GM19239 (cell line): ENCODE measurements around the gene LRCH3.

Experiments
- DNase-seq: peaks from one replicate; pipeline ENCODE4 v3.0.0; 2011; ENCODE audit warnings: low spot score; ENCODE audit not compliant: insufficient read length
- FAIRE-seq: peaks from 2 replicates; lab custom pipeline; 2011; peaks lifted over from hg19 to GRCh38; lab: Jason Lieb, UNC

The LRCH3 gene

DNA sequence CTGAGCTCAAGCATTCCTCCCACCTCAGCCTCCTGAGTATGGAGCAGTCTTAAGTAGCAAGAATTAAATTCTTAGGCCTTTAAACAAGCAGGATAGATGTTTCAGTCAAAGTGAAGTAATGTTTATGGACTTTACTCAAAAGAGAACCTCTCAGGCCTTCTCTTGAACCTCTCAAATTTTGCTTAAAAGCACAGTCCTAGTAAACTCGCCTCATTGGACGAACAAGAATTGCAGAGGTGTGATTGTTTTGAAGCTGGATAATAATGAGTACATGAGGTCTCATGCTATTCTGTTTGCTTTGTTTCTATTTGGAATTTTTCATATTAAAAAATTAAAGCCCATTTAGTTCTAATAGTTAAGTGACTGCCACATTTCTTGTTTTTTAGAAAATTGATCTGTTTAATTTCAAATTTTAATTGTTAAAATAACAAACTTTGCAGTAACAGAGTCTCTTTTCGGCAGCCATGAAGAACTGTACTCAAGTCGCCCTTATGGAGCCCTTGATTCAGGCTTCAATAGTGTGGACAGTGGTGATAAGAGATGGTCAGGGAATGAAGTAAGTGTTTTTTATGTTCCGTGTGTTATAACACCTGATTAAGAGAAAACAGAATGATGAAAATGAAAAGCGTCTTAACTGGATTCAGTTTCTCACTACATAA, 39.4 kb downstream of the LRCH3 start:
- FAIRE-seq (no peak), DNase-seq (no peak)

- peak; percentile 14 for FAIRE-seq
Observed at GRCh38 chr3:197830967-197831313, 39.9 kb downstream of the LRCH3 start.

DNA sequence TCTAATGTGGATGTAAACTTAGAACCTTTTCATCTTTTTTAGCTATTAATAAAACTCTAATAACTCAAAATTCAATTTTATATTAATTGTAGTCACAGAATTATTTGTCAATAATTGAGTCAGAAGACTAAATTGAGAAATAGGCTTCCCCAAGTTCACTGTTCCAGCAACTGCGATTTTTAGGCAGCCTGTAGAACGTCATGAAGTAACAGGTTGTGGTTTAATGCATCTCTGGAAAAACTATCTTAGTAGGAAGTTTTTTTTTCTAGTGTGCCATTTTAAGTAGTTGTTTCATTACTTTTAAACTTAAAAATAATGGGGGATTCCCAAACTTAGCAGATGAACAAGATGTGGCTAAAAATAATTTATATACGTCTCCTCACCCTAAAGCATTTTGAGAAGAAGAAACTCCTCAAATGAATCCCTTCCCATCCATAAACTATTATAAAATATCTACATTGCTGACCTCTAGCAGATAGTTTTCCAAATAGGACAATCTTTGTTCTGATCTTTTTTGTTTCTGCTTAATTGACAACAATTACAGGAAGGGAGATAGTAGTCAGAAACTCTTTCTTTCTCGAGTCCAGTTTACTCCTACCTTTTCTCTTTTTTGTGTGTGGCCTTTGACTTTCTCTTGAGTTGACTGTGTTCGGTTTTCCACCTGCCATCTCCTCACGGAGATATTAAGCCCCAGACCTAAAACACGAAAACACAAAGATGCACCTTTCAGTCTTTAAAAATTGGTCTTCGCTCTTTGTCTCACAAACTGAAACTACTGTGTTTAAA, 43.1 kb downstream of the LRCH3 start:
- peak; percentile 86 for FAIRE-seq
- no peak for DNase-seq

More at GRCh38 chr3:197830967-197831313, 39.9 kb downstream of the LRCH3 start:
- no peak for DNase-seq

GRCh38 chr3:197835509-197835908, 44.5 kb downstream of the LRCH3 start:
- no peak for DNase-seq

DNA sequence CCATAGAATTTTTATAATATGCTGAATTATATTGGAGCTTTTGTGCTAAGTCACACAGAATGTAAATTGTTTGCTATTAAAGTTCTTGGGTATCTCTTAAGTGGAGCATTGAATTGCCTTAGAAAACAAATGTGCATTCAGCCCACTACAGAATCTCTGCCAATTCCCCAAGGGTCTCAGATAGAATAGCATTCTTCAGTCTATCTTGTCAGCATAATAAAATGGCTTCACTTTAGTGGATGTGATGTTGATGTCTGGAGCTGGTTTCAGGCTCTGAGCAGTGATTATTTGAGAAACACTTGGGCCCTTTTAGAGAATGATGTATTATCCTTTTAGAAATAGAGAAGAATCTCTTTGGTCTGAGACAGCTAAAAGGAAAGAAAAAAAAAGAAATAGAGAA, 45.2 kb downstream of the LRCH3 start:
- DNase-seq (no peak), FAIRE-seq (peak; percentile 31)

More at GRCh38 chr3:197835509-197835908, 44.5 kb downstream of the LRCH3 start:
- FAIRE-seq: peak; percentile 51

DNA sequence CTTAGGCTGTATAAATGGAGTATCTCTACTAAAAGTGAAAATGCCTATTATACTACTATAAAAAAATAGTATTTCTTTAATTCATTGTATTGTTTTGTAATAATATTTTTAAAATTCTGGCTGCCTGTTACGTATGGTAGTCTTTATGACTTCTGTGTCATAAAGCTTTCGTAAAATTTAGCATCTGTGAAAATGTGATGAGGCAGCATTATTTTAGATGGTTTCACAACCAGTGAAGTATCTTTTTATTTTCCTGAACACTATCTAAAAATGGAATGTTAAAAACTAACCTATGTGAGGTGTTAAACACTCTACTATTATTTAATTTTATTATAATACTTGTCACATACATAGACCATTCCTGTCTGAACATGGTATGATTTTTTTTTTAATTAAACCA, 46.2 kb downstream of the LRCH3 start:
- no peak for FAIRE-seq
- no peak for DNase-seq

DNA sequence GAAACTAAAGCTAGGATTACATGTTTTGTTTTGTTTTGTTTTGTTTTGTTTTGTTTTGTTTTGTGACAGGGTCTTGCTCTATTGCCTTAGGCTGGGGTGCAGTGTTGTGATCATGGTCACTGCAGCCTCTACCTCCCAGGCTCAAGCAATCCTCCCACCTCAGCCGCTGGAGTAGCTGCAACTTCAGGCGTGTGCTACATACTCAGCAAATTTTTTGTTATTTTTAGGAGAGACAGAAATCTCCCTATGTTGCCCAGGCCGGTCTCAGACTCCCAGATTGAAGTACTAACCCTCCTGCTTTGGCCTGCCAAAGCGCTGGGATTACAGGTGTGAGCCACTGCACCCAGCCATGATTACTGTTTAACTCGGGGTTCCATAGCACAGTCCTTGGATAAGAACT, 50.7 kb downstream of the LRCH3 start:
- FAIRE-seq (no peak), DNase-seq (no peak)

GRCh38 chr3:197846491-197846890, 55.4 kb downstream of the LRCH3 start:
- no peak for DNase-seq
- FAIRE-seq: no peak

DNA sequence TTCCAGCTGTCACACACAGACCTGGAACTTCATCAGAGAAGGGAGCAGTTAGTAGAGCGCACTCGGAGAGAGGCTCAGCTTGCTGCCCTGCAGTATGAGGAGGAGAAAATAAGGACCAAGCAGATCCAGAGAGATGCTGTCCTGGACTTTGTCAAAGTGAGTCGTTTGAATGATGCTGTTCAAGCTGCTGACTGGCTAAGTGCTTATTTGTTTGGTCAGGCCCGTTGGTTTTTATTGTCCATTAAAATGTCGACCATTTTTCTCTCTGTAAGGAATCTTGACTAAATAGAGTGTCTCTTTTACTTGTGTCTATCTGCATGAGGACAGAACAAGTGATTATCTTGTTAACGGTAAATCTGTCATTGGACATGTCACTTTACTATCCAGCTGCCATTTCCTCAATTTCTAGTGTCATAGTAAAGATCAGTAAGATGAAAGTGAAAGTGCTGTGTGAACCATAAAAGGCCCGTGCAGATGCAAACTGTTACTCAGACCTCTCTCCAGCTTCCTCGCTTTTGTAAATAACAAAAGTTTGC, 56.9 kb downstream of the LRCH3 start:
- peak; percentile 91 for FAIRE-seq

DNA sequence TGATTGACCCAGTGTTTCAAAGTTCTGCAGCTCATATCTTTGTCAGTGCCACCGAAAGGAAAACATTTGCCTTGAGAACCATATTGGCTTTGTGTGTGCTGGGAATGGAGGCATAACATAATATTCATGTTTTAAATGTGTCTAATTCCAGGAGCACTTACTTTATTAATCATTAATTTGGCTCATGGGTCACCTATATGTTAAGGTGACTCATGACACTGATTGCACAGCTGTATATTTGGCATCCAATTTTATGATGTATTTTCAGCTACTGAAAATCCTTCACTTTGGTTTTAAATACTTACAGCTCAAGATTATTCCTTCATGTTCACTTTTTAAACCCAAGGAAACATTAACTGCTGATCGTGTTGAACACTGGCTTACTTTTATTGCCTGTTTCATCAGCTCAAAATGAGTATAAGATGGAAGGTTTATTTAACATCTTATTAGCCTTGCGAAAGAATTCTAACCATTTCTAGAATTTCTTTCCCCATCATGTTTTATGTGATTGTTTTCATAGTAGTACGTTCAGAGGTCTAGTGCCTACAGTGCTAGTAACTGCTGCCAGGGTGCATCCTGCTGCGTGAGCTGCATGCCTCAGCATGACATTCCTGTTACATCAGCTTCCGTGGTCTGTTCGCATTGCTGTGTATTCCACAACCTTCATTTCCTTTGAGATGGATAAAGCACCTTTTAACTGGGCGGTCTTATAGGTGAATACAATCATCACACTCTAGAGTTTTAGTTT, 63.7 kb downstream of the LRCH3 start:
- FAIRE-seq: no peak
- no peak for DNase-seq

More for the DNA sequence above, 56.9 kb downstream of the LRCH3 start:
- DNase-seq: peak; percentile 47

- FAIRE-seq (no peak), DNase-seq (no peak)
Observed at GRCh38 chr3:197855571-197855970, 64.5 kb downstream of the LRCH3 start.

DNA sequence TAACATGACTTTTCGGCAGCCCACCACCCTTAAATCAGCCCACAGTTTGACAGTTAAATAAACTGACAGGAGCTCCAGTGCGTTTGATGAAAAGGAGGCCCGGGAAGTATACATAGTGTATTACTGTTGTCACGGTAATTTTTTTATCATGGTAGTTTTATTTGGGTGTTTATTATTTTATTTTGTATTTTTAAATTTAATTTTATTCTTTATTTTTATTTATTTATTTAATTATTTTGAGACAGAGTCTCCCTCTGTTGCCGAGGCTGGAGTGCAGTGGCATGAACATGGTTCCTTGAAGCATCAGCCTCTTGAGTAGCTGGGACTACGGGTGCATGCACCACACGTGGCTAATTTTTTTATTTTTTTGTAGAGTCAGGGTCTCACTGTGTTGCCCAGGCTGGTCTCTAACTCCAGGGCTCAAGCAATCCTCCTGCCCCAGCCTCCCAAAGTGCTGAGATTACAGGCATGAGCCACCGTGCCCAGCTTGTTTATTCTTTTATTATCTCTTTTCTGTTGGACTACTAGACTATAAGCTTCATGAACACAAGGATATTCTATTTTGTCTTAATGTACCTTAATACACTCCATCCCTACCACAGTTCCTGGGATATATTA, 65.3 kb downstream of the LRCH3 start:
- no peak for DNase-seq
- no peak for FAIRE-seq

- FAIRE-seq: no peak
Observed at GRCh38 chr3:197858133-197858532, 67.1 kb downstream of the LRCH3 start.

GRCh38 chr3:197858598-197858997, 67.5 kb downstream of the LRCH3 start:
- peak; percentile 78 for FAIRE-seq
- DNase-seq: no peak

More at GRCh38 chr3:197858133-197858532, 67.1 kb downstream of the LRCH3 start:
- DNase-seq: no peak

DNA sequence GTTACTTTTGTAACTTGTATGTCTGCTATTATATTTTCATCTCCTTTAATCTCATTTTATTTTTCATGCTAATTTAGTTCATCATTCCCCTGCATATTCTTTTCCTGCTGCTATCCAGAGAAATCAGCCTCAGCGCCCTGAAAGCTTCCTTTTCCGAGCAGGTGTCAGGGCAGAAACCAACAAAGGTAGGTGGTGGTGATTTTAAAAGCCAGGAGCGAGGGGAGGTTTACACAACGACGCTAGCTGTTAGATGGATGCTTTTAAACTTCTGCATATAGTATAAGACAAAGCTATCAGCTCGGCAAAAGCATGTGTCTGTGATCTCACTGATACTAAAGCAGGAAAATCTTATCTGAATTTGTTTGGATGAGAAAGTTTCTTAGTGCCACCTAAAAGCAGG, 75.0 kb downstream of the LRCH3 start:
- FAIRE-seq (no peak), DNase-seq (no peak)

DNA sequence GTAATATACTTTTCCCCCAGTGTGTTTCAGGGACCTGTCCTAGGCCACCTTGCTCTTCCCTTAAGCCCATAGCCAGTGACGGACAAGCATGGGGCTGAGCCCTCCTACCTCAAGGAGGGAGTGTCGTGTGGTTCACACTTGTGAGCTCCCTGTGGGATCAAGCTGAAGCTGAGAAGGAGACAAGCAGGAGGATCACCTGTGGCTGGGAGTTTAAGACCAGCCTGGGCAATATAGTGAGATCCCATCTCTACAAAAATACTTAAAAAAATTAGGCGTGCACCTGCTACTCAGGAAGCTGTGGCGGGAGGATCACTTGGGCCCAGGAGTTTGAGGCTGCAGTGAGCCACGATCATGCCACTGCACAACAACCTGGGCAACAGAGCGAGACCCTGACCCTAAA, 82.3 kb downstream of the LRCH3 start:
- no peak for FAIRE-seq
- DNase-seq: no peak

GRCh38 chr3:197874064-197874463, 83.0 kb downstream of the LRCH3 start:
- FAIRE-seq (no peak), DNase-seq (no peak)

DNA sequence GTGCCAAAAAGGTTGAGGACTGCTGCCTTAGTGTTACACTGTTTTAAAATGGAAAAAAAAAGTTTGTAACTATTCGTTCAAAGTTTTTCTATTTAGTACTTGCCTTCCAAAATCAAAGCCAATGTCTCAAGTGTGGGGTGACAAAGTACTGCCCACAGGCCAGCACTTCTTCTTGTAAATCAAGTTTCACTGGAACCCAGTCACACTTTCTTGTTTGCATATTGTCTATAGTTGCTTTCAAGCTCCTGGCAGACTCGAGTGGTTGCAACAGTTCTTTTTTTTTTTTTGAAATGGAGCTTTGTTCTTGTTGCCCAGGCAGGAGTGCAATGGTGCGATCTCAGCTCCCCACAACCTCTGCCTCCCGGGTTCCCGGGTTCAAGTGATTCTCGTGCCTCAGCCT, 83.6 kb downstream of the LRCH3 start:
- no peak for FAIRE-seq

DNA sequence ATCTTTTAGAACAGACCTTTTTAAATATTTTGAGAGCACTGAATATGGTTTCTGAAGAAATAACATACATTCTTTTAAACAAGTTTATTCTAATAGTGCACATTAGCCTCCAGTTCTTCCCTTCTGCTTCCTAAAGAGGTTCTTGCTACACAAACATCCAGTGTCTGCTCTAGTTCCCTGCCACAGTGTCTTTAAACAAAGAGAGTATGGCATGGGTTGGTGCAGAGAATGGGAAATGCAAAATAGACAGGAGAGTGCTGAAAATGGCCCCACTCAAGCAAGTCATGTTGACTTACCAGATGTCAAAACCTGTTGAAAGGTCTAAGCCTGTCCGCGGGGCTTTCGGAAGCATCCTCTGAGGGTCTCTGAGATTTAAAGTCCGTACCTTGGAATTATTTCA, 86.8 kb downstream of the LRCH3 start:
- DNase-seq: no peak
- no peak for FAIRE-seq

More for the DNA sequence above, 83.6 kb downstream of the LRCH3 start:
- DNase-seq: no peak

DNA sequence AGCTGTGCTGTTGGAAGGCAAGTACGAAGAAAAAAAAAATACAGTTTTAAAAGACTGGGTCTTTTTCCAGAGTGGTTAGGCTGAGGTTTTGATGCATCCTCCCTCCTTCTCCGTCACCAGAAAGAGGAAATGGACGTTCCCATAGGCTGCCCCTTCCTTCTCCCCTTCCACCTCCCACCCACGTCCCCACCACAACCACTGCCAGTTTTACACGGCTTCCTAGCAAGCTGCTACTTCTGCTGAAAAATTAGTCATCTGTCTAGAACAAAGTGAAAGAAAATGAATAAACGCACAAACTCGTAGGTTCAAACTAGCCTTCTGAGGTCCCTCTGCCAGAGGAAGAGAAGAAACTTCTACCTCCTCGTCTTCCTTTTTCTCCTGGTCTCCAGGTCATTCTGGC, 87.4 kb downstream of the LRCH3 start:
- DNase-seq: no peak
- FAIRE-seq: no peak
